A375 (cell line): ENCODE results near the gene CRISP2. TPM values are rescaled to one million over a fixed set of nuclear protein-coding genes. Genes with fewer than 3 reads are reported as not detected.

ENCODE experiments used
- total RNA-seq: library from RNA; depleted of rRNA; stranded (reverse); fragments of >200 nt; shearing (Covaris generic); gene quantifications from 2 replicates; pipeline ENCODE4 v1.2.3, GENCODE V29; 2014; rRNA removed

CRISP2 gene, protein sequence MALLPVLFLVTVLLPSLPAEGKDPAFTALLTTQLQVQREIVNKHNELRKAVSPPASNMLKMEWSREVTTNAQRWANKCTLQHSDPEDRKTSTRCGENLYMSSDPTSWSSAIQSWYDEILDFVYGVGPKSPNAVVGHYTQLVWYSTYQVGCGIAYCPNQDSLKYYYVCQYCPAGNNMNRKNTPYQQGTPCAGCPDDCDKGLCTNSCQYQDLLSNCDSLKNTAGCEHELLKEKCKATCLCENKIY
- total RNA-seq, result 0.29 TPM in 1 of 2 replicates, not detected in the other

GRCh38 chr6:49713346-49713745 lies at the start of gene CRISP2:
Gene CRISP2, minus strand, starts transcription at chr6:49713543. Its CDS starts 4,347 bp downstream, at chr6:49709196.

GRCh38 chr6:49744259-49744658 lies 30.9 kb upstream of the CRISP2 start, which contains the start of gene CRISP3:
Gene CRISP3, minus strand, starts transcription at chr6:49744388. Its CDS starts 21 bp downstream, at chr6:49744367.

Other genes starting within 250 kb of the CRISP2 start
- not detected in 2 replicates for gene GLYATL3, start 213.6 kb downstream of the CRISP2 start, total RNA-seq
- gene C6orf141, start 162.9 kb downstream of the CRISP2 start, total RNA-seq, result 35.9 and 37.0 TPM in 2 replicates
- not detected in 2 replicates for gene RHAG, start 76.7 kb downstream of the CRISP2 start, total RNA-seq
- not detected in 2 replicates for gene CRISP3, start 30.8 kb upstream of the CRISP2 start, total RNA-seq
- not detected in 2 replicates for gene PGK2, start 73.7 kb upstream of the CRISP2 start, total RNA-seq
- gene CRISP1, start 153.0 kb upstream of the CRISP2 start, total RNA-seq, result not detected in 2 replicates